PC-9 (cell line): ENCODE results near the gene TRPC4AP. TPM values are rescaled to one million over a fixed set of nuclear protein-coding genes. Genes with fewer than 3 reads are reported as not detected.

Experiments used
- BruUV-seq: library from RNA; stranded (reverse); fragments of 400-500 nt; replicated peaks from 2 replicates; lab custom pipeline; 2021; lab: Mats Ljungman, UMichigan
- CTCF ChIA-PET: fragments of 300-600 bp; sonication (Branson Sonifier 250); formaldehyde crosslinking; loops from one replicate; lab custom pipeline; 2022; ENCODE audit warnings: antibody characterized with exemption; lab: Charles Lee
- POLR2A ChIA-PET: fragments of 300-600 bp; sonication (Branson Sonifier 250); formaldehyde crosslinking; loops from one replicate; lab custom pipeline; 2022; ENCODE audit warnings: antibody characterized with exemption; ENCODE audit not compliant: unreplicated experiment; lab: Charles Lee
- DNase-seq, 2 experiments: peaks; one replicate each; pipeline versions ENCODE4 v3.0.0 to v3.0.0-alpha.2; 2015 to 2022; ENCODE audit warnings: mixed read lengths in 1 of 2
- H2AFZ ChIP-seq: fragments of 200-600 bp; sonication (generic); 2 replicates; pipeline ENCODE4 v1.8.1; 2017; ENCODE audit warnings: antibody characterized with exemption
- H3F3A ChIP-seq: fragments of 200-600 bp; sonication (generic); 2 replicates; pipeline ENCODE4 v1.8.1; 2017; ENCODE audit warnings: antibody characterized with exemption, mild to moderate bottlenecking, low read depth; ENCODE audit not compliant: insufficient read depth
- H3K27ac ChIP-seq: fragments of 200-600 bp; sonication (generic); 2 replicates; pipeline ENCODE4 v1.6.1; 2016; ENCODE audit warnings: mixed run types
- H3K27me3 ChIP-seq: fragments of 200-600 bp; sonication (generic); 2 replicates; pipeline ENCODE4 v1.6.1; 2016; ENCODE audit warnings: low read depth, mixed run types; ENCODE audit not compliant: insufficient read depth
- H3K36me3 ChIP-seq: fragments of 200-600 bp; sonication (generic); 2 replicates; pipeline ENCODE4 v1.6.1; 2016; ENCODE audit warnings: low read depth, mixed run types
- H3K4me1 ChIP-seq: fragments of 200-600 bp; sonication (generic); replicated peaks from 2 replicates; pipeline ENCODE4 v1.6.1; 2016; ENCODE audit warnings: mixed run types; ENCODE audit not compliant: insufficient read depth
- H3K4me2 ChIP-seq: fragments of 200-600 bp; sonication (generic); 2 replicates; pipeline ENCODE4 v1.6.1; 2017; ENCODE audit warnings: mixed run types
- H3K4me3 ChIP-seq: fragments of 200-600 bp; sonication (generic); 2 replicates; pipeline ENCODE4 v1.6.1; 2016; ENCODE audit warnings: mixed run types
- H3K79me2 ChIP-seq: fragments of 200-600 bp; sonication (generic); 2 replicates; pipeline ENCODE4 v1.6.1; 2017; ENCODE audit warnings: low read depth, mixed run types
- H3K9me2 ChIP-seq: fragments of 200-600 bp; sonication (generic); 2 replicates; pipeline ENCODE4 v1.8.1; 2017; ENCODE audit warnings: mild to moderate bottlenecking; ENCODE audit not compliant: insufficient read depth
- H3K9me3 ChIP-seq: fragments of 200-600 bp; sonication (generic); 2 replicates; pipeline ENCODE4 v1.8.1; 2016; ENCODE audit warnings: low read depth; ENCODE audit not compliant: insufficient read depth
- H4K20me1 ChIP-seq: fragments of 200-600 bp; sonication (generic); 2 replicates; pipeline ENCODE4 v1.8.1; 2017; ENCODE audit not compliant: insufficient read depth
- EZH2 ChIP-seq: fragments of 200-600 bp; sonication (generic); IDR thresholded peaks from 2 replicates; pipeline ENCODE4 v1.8.0; 2017; ENCODE audit warnings: antibody characterized with exemption, low read depth
- intact Hi-C: fragments of 100-400 bp; cut with micrococcal nuclease; formaldehyde crosslinking; loops from one replicate; pipeline ENCODE4 v1.10.0; 2022; ENCODE audit not compliant: unreplicated experiment
- total RNA-seq: library from RNA; stranded (reverse); gene quantifications from 2 replicates; pipeline ENCODE4 v1.2.3, GENCODE V29; 2021
- TF ChIP-seq, protein P1 (sequence below): fragments of 200-600 bp; sonication (generic); conservative IDR thresholded peaks from 2 replicates; pipeline ENCODE4 v1.6.1; 2017; ENCODE audit warnings: mixed run types, antibody characterized with exemption, mild to moderate bottlenecking, moderate library complexity

Gene TRPC4AP
- total RNA-seq, 1 experiment from 2014 or later, result 51.0 TPM

DNA sequence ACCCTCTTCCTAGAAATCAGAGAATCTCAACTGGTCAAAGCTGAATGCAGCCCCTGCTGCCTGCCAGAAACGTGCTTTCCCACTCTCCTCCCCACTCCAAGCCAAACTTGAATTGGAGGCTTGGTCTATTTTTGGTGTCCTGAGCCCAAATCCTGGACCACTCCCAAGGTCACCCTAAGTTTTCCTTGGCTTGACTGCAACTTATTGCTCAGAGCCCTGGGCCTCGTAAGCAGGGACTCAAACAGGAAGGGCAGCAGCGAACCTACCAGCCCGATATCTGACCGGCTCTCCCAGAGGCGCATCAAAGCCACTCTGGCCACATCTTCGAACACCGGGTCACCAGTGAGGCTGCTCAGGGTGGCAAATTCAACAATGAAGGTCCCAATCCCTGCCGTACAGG, 41.9 kb upstream of the TRPC4AP start:
- Histone ChIP-seq H3K4me1 (peaks cover 23% of the 10 kb centered on the region), H2AFZ (no peak overlapping the region), H3K36me3 (peaks cover 39% of the 10 kb centered on the region), H4K20me1 (no peaks in the 10 kb centered on the region), H3K27ac (peak overlapping the region; percentile 62; the same call in 1 of the 2 replicates), H3K27me3 (no peaks in the 10 kb centered on the region), H3K79me2 (no peaks in the 10 kb centered on the region), H3K9me3 (no peaks in the 10 kb centered on the region), H3K9me2 (no peaks in the 10 kb centered on the region), H3K4me3 (no peak overlapping the region), H3F3A (peaks cover 26% of the 10 kb centered on the region), H3K4me2 (no peak overlapping the region)
- no peak for DNase-seq
- intact Hi-C loops, result no loop called here
- POLR2A ChIA-PET, result no interaction called here
- BruUV-seq, result no TSS peak
- TF ChIP-seq, protein P1, sequence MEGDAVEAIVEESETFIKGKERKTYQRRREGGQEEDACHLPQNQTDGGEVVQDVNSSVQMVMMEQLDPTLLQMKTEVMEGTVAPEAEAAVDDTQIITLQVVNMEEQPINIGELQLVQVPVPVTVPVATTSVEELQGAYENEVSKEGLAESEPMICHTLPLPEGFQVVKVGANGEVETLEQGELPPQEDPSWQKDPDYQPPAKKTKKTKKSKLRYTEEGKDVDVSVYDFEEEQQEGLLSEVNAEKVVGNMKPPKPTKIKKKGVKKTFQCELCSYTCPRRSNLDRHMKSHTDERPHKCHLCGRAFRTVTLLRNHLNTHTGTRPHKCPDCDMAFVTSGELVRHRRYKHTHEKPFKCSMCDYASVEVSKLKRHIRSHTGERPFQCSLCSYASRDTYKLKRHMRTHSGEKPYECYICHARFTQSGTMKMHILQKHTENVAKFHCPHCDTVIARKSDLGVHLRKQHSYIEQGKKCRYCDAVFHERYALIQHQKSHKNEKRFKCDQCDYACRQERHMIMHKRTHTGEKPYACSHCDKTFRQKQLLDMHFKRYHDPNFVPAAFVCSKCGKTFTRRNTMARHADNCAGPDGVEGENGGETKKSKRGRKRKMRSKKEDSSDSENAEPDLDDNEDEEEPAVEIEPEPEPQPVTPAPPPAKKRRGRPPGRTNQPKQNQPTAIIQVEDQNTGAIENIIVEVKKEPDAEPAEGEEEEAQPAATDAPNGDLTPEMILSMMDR, result no peak
- TF ChIP-seq EZH2, result no peak
- CTCF ChIA-PET, result interaction anchor here (0.5 kb wide), 1 partner anchor 299 kb away, joined by 12 read pairs; no protein-coding TSS in a partner anchor

GRCh38 chr20:35133735-35134134, 41.1 kb upstream of the TRPC4AP start:
- ChIA-PET POLR2A (interaction anchor here (0.7 kb wide), 1 partner anchor 12 kb away, joined by 4 read pairs; no protein-coding TSS in a partner anchor), CTCF (interaction anchor here (0.5 kb wide), 1 partner anchor 299 kb away, joined by 12 read pairs; no protein-coding TSS in a partner anchor)
- Histone ChIP-seq H4K20me1 (no peaks in the 10 kb centered on the region), H3K4me3 (no peak overlapping the region), H3K27ac (peak overlapping the region; percentile 36; the same call in 1 of the 2 replicates), H3K36me3 (peaks cover 39% of the 10 kb centered on the region), H3F3A (peaks cover 32% of the 10 kb centered on the region), H3K79me2 (no peaks in the 10 kb centered on the region), H3K9me3 (no peaks in the 10 kb centered on the region), H3K9me2 (no peaks in the 10 kb centered on the region), H3K4me2 (no peak overlapping the region), H3K27me3 (no peaks in the 10 kb centered on the region), H3K4me1 (peaks cover 30% of the 10 kb centered on the region), H2AFZ (no peak overlapping the region)
- DNase-seq, result no peak
- BruUV-seq, result no TSS peak
- TF ChIP-seq, protein P1, result no peak
- no peak for TF ChIP-seq EZH2
- intact Hi-C loops, result no loop called here

GRCh38 chr20:35133031-35133430, 40.4 kb upstream of the TRPC4AP start:
- POLR2A ChIA-PET, result no interaction called here

More at GRCh38 chr20:35133031-35133430, 40.4 kb upstream of the TRPC4AP start:
- CTCF ChIA-PET, result no interaction called here
- H3K27me3 ChIP-seq, result no peaks in the 10 kb centered on the region
- no peak overlapping the region for H3K4me3 ChIP-seq
- H3K4me1 ChIP-seq, result peaks cover 30% of the 10 kb centered on the region
- H3F3A ChIP-seq, result peaks cover 32% of the 10 kb centered on the region
- H3K79me2 ChIP-seq, result no peaks in the 10 kb centered on the region
- no peak for DNase-seq
- intact Hi-C loops, result no loop called here
- no peak overlapping the region for H3K27ac ChIP-seq
- H3K9me3 ChIP-seq, result no peaks in the 10 kb centered on the region
- H3K36me3 ChIP-seq, result peaks cover 37% of the 10 kb centered on the region
- TF ChIP-seq, protein P1, result no peak
- TF ChIP-seq EZH2, result no peak
- H3K4me2 ChIP-seq, result no peak overlapping the region
- no TSS peak for BruUV-seq
- H4K20me1 ChIP-seq, result no peaks in the 10 kb centered on the region
- H2AFZ ChIP-seq, result no peak overlapping the region
- H3K9me2 ChIP-seq, result no peaks in the 10 kb centered on the region
